Panc1 (cell line): ENCODE data around the gene MYO7A. TPM values are rescaled to one million over a fixed set of nuclear protein-coding genes. Genes with fewer than 3 reads are reported as not detected.

ENCODE experiments used
- ATAC-seq: fragments of 200-7000 bp; cut with Tn5 transposase; 2 replicates; pipeline ENCODE4 v1.9.1; 2020; ENCODE audit warnings: mild to moderate bottlenecking, moderate library complexity
- BruUV-seq: library from RNA; stranded (reverse); fragments of 400-500 nt; replicated peaks from 2 replicates; lab custom pipeline; 2021; lab: Mats Ljungman, UMichigan
- CTCF ChIA-PET: fragments of 300-600 bp; sonication (Branson Sonifier 250); formaldehyde crosslinking; loops from one replicate; lab custom pipeline; 2022; ENCODE audit warnings: antibody characterized with exemption; lab: Charles Lee
- POLR2A ChIA-PET: fragments of 300-600 bp; sonication (Branson Sonifier 250); formaldehyde crosslinking; loops from one replicate; lab custom pipeline; 2022; ENCODE audit warnings: antibody characterized with exemption; lab: Charles Lee
- DNase-seq: peaks from one replicate; pipeline ENCODE4 v3.0.0-alpha.2; 2010; ENCODE audit warnings: low read depth, low spot score
- H3K27ac ChIP-seq: 2 replicates; pipeline ENCODE4 v1.5.1; 2011; ENCODE audit warnings: mild to moderate bottlenecking, low read length, inconsistent platforms
- H3K27me3 ChIP-seq: fragments of 200-500 bp; sonication (Bioruptor generic); 2 replicates; pipeline ENCODE4 v1.6.0; 2014; ENCODE audit warnings: low read length, inconsistent platforms; ENCODE audit not compliant: control insufficient read depth, insufficient read depth
- H3K36me3 ChIP-seq: fragments of 200-500 bp; sonication (Bioruptor generic); 2 replicates; pipeline ENCODE4 v1.5.1; 2014; ENCODE audit warnings: inconsistent platforms, mild to moderate bottlenecking, low read length, moderate library complexity; ENCODE audit not compliant: control insufficient read depth, insufficient read depth
- H3K4me1 ChIP-seq: 2 replicates; pipeline ENCODE4 v1.5.1; 2011; ENCODE audit warnings: inconsistent platforms, mild to moderate bottlenecking, low read length, moderate library complexity; ENCODE audit not compliant: control insufficient read depth, insufficient read depth
- H3K4me3 ChIP-seq, 2 experiments: 2 replicates each; pipeline ENCODE4 v1.5.1; 2011 to 2012; ENCODE audit warnings: low read depth in 2 of 2, low read length in 2 of 2, mild to moderate bottlenecking in 2 of 2, inconsistent platforms in 1 of 2, moderate library complexity in 1 of 2
- H3K9me3 ChIP-seq: fragments of 200-500 bp; sonication (Bioruptor generic); 2 replicates; pipeline ENCODE4 v1.5.1; 2014; ENCODE audit warnings: low read depth, mild to moderate bottlenecking, inconsistent platforms, low read length, moderate library complexity; ENCODE audit not compliant: control insufficient read depth, insufficient read depth
- CTCF ChIP-seq: fragments of 450-650 bp; IDR thresholded peaks from 2 replicates; pipeline ENCODE4 v1.5.1; 2017; ENCODE audit warnings: mild to moderate bottlenecking
- POLR2AphosphoS5 ChIP-seq: IDR thresholded peaks from 2 replicates; pipeline ENCODE4 v1.6.1; 2012; ENCODE audit warnings: mild to moderate bottlenecking, low read depth, low read length, moderate library complexity
- SIN3A ChIP-seq: IDR thresholded peaks from 2 replicates; pipeline ENCODE4 v1.6.1; 2012; ENCODE audit warnings: low read depth, mild to moderate bottlenecking, low read length, moderate library complexity, borderline replicate concordance; ENCODE audit not compliant: insufficient read depth
- TCF7L2 ChIP-seq: IDR thresholded peaks from 2 replicates; pipeline ENCODE4 v1.6.1; 2011; ENCODE audit warnings: mild to moderate bottlenecking, low read depth, low read length, inconsistent platforms
- in situ Hi-C: cut with HindIII; loops from 2 replicates; pipeline ENCODE4 v1.10.0; 2016; ENCODE audit warnings: low sequenced_read_pairs, low pct_unique_long_range_greater_than_20kb
- intact Hi-C: fragments of 100-400 bp; cut with micrococcal nuclease; formaldehyde crosslinking; loops from one replicate; pipeline ENCODE4 v1.10.0; 2022; ENCODE audit not compliant: unreplicated experiment
- total RNA-seq: library from RNA; stranded (reverse); gene quantifications from one replicate; pipeline ENCODE4 v1.2.1, GENCODE V29; 2021; ENCODE audit not compliant: unreplicated experiment
- TF ChIP-seq, protein P1 (sequence below), 2 experiments: IDR thresholded peaks; 2 replicates each; pipeline ENCODE4 v1.6.1; 2011 to 2012; ENCODE audit warnings: low read depth in 2 of 2, control low read depth in 1 of 2, low read length in 1 of 2, mild to moderate bottlenecking in 1 of 2, moderate library complexity in 1 of 2; ENCODE audit not compliant: insufficient read depth in 1 of 2

Gene MYO7A
- total RNA-seq, 1 experiment from 2014 or later = 1.3 TPM

GRCh38 chr11:77137421-77137820 is 9.4 kb downstream of the MYO7A start:
- Histone ChIP-seq H3K4me1 (0 out of 2 replicates have a peak, but pooled peaks cover 2% of the 10 kb centered on the region), H3K27me3 (no peaks in the 10 kb centered on the region), H3K36me3 (no peaks in the 10 kb centered on the region), H3K9me3 (no peaks in the 10 kb centered on the region), H3K27ac (no peak overlapping the region), H3K4me3 (no peak overlapping the region)
- DNase-seq (no peak), ATAC-seq (no peak)
- BruUV-seq = no TSS peak
- ChIA-PET POLR2A (no interaction called here), CTCF (no interaction called here)
- TF ChIP-seq SIN3A (no peak), CTCF (no peak), POLR2AphosphoS5 (no peak), TCF7L2 (no peak)
- TF ChIP-seq, protein P1, sequence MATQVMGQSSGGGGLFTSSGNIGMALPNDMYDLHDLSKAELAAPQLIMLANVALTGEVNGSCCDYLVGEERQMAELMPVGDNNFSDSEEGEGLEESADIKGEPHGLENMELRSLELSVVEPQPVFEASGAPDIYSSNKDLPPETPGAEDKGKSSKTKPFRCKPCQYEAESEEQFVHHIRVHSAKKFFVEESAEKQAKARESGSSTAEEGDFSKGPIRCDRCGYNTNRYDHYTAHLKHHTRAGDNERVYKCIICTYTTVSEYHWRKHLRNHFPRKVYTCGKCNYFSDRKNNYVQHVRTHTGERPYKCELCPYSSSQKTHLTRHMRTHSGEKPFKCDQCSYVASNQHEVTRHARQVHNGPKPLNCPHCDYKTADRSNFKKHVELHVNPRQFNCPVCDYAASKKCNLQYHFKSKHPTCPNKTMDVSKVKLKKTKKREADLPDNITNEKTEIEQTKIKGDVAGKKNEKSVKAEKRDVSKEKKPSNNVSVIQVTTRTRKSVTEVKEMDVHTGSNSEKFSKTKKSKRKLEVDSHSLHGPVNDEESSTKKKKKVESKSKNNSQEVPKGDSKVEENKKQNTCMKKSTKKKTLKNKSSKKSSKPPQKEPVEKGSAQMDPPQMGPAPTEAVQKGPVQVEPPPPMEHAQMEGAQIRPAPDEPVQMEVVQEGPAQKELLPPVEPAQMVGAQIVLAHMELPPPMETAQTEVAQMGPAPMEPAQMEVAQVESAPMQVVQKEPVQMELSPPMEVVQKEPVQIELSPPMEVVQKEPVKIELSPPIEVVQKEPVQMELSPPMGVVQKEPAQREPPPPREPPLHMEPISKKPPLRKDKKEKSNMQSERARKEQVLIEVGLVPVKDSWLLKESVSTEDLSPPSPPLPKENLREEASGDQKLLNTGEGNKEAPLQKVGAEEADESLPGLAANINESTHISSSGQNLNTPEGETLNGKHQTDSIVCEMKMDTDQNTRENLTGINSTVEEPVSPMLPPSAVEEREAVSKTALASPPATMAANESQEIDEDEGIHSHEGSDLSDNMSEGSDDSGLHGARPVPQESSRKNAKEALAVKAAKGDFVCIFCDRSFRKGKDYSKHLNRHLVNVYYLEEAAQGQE (IDR thresholded peaks at IDR 0.05; ENCODE audit: insufficient read depth in 1 of 2, low read depth in 2 of 2, low read length in 1 of 2) = no peak
- intact Hi-C loops = no loop called here
- in situ Hi-C loops = no loop called here

GRCh38 chr11:77138106-77138649 is 10.1 kb downstream of the MYO7A start:
- no peaks in the 10 kb centered on the region for H3K36me3 ChIP-seq
- H3K4me3 ChIP-seq = no peak overlapping the region
- H3K9me3 ChIP-seq = no peaks in the 10 kb centered on the region
- H3K27me3 ChIP-seq = no peaks in the 10 kb centered on the region
- TF ChIP-seq SIN3A (no peak), CTCF (no peak), TCF7L2 (no peak), POLR2AphosphoS5 (no peak)
- TF ChIP-seq, protein P1 (IDR thresholded peaks at IDR 0.05; ENCODE audit: insufficient read depth in 1 of 2, low read depth in 2 of 2, low read length in 1 of 2) = no peak
- no TSS peak for BruUV-seq
- no peak overlapping the region for H3K27ac ChIP-seq
- POLR2A ChIA-PET = no interaction called here
- in situ Hi-C loops (no loop called here), intact Hi-C loops (no loop called here)
- ATAC-seq = no peak
- H3K4me1 ChIP-seq = 0 out of 2 replicates have a peak, but pooled peaks cover 2% of the 10 kb centered on the region
- DNase-seq = no peak
- CTCF ChIA-PET = no interaction called here
